Body of pancreas (tissue), 4 donors: ENCODE results near the gene TCF12.

Source experiments
- POLR2A ChIP-seq, 3 donors: fragments of 450-650 bp; IDR thresholded peaks; one replicate each; pipeline ENCODE4 v1.6.1; 2016; ENCODE audit warnings: antibody characterized with exemption in 3 of 3, mild to moderate bottlenecking in 2 of 3
- TF ChIP-seq, protein P1 (sequence below), 7 experiments: fragments of 450-650 bp in 4 of 7; fragments of 200-600 bp in 3 of 7; sonication (generic) in 3 of 7; IDR thresholded peaks; one replicate each; pipeline ENCODE4 v1.5.1; 2016 to 2019; ENCODE audit warnings: antibody characterized with exemption in 7 of 7

DNA sequence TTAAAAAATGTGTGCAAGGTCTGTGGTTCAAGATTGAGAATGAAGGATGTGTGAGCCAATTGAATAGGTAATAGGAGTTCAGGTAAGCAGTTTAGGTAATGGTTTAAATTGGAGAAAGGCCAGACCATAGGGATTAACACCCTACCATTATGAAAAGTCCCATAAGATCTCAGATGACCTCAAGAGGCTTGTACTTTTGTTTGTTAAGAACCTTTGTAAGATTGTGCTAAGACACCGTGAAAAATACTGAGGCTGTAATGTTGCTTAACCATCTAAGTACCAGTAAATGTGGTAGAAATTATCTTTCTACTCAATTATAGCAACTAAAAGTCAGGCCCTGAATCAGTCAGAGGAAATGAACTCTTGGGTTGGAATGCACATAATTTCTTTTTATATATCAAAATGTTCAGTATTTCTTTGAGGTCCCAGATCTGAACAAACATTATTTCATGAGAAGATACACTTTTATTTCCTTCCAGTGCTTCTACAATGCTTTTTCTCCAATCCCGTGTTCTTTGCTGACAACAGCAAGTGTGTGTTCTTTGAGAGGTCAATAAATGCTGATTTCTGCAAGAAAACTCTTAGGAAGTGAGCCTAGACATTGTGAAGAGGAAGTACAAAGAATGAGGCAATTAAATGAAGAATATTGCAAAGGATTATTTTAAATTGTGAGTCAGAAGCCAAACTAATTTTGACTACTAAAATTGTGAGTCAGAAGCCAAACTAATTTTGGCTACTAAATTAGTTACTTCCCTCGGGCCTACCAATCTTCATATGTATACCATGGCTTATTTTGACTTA, 66.4 kb downstream of the TCF12 start:
- TF ChIP-seq, protein P1, sequence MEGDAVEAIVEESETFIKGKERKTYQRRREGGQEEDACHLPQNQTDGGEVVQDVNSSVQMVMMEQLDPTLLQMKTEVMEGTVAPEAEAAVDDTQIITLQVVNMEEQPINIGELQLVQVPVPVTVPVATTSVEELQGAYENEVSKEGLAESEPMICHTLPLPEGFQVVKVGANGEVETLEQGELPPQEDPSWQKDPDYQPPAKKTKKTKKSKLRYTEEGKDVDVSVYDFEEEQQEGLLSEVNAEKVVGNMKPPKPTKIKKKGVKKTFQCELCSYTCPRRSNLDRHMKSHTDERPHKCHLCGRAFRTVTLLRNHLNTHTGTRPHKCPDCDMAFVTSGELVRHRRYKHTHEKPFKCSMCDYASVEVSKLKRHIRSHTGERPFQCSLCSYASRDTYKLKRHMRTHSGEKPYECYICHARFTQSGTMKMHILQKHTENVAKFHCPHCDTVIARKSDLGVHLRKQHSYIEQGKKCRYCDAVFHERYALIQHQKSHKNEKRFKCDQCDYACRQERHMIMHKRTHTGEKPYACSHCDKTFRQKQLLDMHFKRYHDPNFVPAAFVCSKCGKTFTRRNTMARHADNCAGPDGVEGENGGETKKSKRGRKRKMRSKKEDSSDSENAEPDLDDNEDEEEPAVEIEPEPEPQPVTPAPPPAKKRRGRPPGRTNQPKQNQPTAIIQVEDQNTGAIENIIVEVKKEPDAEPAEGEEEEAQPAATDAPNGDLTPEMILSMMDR (IDR thresholded peaks at IDR 0.05), result no peak
- TF ChIP-seq POLR2A (IDR thresholded peaks at IDR 0.05), result no peak
